ENCODE results near the gene THSD8. TPM values are rescaled to one million over a fixed set of nuclear protein-coding genes. Genes with fewer than 3 reads are reported as not detected.
A peak's percentile ranks its signal among the peaks of the same experiment; 100 is the strongest.

THSD8 gene
- total RNA-seq, 1 donor: not detected

- no peak overlapping the region for H3K4me3 ChIP-seq (ENCODE audit: low read depth, low read length)
- DNase-seq (ENCODE audit: low read depth): no peak
These were observed 37.2 kb upstream of the THSD8 start for GRCh38 chr19:12764698-12765097.

DNA sequence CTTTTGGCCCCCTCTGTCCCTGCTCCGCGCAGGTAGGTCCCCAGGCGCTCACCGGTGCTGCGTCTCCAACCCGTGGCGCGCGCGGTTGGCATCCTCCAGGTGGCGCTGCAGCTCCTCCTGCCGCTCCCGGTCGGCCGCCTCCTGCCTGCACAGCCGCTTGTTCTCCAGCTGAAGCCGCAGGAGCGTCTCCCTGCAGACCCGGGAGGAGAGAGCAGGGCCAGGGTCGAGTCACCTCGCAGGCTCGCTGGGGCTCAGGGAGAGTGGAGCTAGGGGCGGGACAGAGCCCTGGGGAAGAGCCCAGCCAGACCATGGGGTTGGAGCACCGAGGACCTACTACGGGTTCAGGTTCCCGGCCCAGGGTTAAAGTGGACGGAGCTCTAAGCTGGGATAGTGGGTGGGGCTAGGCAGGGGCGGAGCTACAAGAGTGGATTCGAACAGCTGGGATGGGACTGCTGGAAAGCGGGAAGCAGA, 35.8 kb upstream of the THSD8 start:
- peak overlapping the region; percentile 65 for H3K4me3 ChIP-seq (ENCODE audit: low read depth, low read length)
- peak; percentile 84 for DNase-seq (ENCODE audit: low read depth)
- TF ChIP-seq CTCF (IDR thresholded peaks at IDR 0.05; ENCODE audit: insufficient read depth, low read depth, low read length): peak; percentile 84

More at GRCh38 chr19:12764698-12765097, 37.2 kb upstream of the THSD8 start:
- no peak for TF ChIP-seq CTCF (IDR thresholded peaks at IDR 0.05; ENCODE audit: insufficient read depth, low read depth, low read length)

DNA sequence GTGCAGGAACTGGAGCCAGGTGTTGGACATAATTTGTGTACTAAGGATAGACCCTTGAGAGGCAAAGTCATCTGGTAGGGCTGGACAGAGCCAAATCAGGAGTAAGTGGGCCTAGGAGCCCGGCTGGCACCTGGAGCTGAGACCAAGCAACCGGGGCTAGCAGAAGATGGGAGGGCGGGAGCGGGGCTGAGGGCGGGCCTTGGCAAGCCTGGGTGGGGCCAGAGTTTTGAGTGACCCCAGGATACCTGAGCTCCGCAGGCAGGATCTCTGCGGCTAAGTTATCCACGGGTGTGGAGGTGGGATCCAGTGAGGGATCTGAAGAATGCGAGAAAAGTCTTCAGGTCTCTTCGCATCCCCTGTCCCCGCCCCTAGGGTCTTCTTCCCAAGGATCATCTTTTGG, 34.7 kb upstream of the THSD8 start:
- H3K4me3 ChIP-seq (ENCODE audit: low read depth, low read length): no peak overlapping the region
- TF ChIP-seq CTCF (IDR thresholded peaks at IDR 0.05; ENCODE audit: insufficient read depth, low read depth, low read length): no peak
- DNase-seq (ENCODE audit: low read depth): no peak

GRCh38 chr19:12767666-12768065, 34.2 kb upstream of the THSD8 start:
- no peak for DNase-seq (ENCODE audit: low read depth)
- no peak overlapping the region for H3K4me3 ChIP-seq (ENCODE audit: low read depth, low read length)
- TF ChIP-seq CTCF (IDR thresholded peaks at IDR 0.05; ENCODE audit: insufficient read depth, low read depth, low read length): no peak

GRCh38 chr19:12769689-12770088, 32.2 kb upstream of the THSD8 start:
- no peak for TF ChIP-seq CTCF (IDR thresholded peaks at IDR 0.05; ENCODE audit: insufficient read depth, low read depth, low read length)
- H3K4me3 ChIP-seq (ENCODE audit: low read depth, low read length): no peak overlapping the region
- no peak for DNase-seq (ENCODE audit: low read depth)

GRCh38 chr19:12770922-12771321, 30.9 kb upstream of the THSD8 start:
- no peak for DNase-seq (ENCODE audit: low read depth)
- no peak for TF ChIP-seq CTCF (IDR thresholded peaks at IDR 0.05; ENCODE audit: insufficient read depth, low read depth, low read length)
- no peak overlapping the region for H3K4me3 ChIP-seq (ENCODE audit: low read depth, low read length)

DNA sequence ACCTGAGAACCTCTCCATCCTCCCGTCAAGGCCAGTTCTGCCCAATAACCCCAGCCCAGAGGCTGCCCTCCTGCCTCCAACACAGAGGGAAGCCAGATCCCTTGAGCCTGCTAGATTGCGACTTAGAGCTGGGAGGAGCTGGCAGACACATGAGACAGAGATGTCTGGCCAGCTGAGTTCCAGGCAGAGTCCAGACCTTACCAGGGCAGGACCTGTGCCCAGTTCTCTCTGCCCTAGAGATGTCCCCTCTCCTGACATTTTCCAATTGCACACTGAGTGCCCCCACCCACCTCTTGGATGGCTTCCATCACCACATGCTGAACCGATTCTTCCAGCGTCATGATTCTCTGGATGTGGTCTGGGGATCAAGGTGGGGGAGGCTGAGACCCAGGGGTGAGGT, 29.5 kb upstream of the THSD8 start:
- no peak for DNase-seq (ENCODE audit: low read depth)
- H3K4me3 ChIP-seq (ENCODE audit: low read depth, low read length): no peak overlapping the region
- TF ChIP-seq CTCF (IDR thresholded peaks at IDR 0.05; ENCODE audit: insufficient read depth, low read depth, low read length): no peak

Data from fibroblast of villous mesenchyme (primary cell).